Testis (tissue), 3 donors: ENCODE measurements around the gene VPS37C. TPM values are rescaled to one million over a fixed set of nuclear protein-coding genes. Genes with fewer than 3 reads are reported as not detected.

Experiments
- DNase-seq: peaks from one replicate; pipeline ENCODE4 v3.0.0-alpha.2; 2019
- H3K27ac ChIP-seq, 2 donors: fragments of 200-600 bp; sonication (generic); one replicate each; pipeline ENCODE4 v1.5.1; 2019
- H3K27me3 ChIP-seq: fragments of 200-600 bp; sonication (generic); one replicate; pipeline ENCODE4 v1.5.1; 2019
- H3K36me3 ChIP-seq: fragments of 200-600 bp; sonication (generic); one replicate; pipeline ENCODE4 v1.5.1; 2017; ENCODE audit warnings: low read depth; ENCODE audit errors: missing control alignments
- H3K4me1 ChIP-seq: fragments of 200-600 bp; sonication (generic); one replicate; pipeline ENCODE4 v1.5.1; 2019
- H3K4me3 ChIP-seq, 2 donors: fragments of 200-600 bp; sonication (generic); one replicate each; pipeline ENCODE4 v1.5.1; 2017 to 2019
- H3K9me3 ChIP-seq: fragments of 200-600 bp; sonication (generic); one replicate; pipeline ENCODE4 v1.5.1; 2017
- POLR2A ChIP-seq: fragments of 450-650 bp; IDR thresholded peaks from one replicate; pipeline ENCODE4 v1.6.1; 2017; ENCODE audit warnings: antibody characterized with exemption, mild to moderate bottlenecking, moderate library complexity
- WGBS, 2 donors: methylation state at CpG; one replicate each; pipeline ENCODE4 v1.1.5; 2018; 5-methylcytosine and 5-hydroxymethylcytosine counted together
- intact Hi-C: fragments of 100-400 bp; cut with DNase I; formaldehyde crosslinking; loops from one replicate; pipeline ENCODE4 v1.15.1; 2023; ENCODE audit warnings: low total_unique reads
- polyA plus RNA-seq: library from polyadenylated mRNA; stranded (reverse); fragments of 350-450 nt; fragmentation: Illumina TruSeq; extraction: RNeasy Lipid Tissue Mini Kit (QIAGEN cat#74804); gene quantifications from one replicate; pipeline ENCODE4 v1.2.3, GENCODE V29; 2014; ENCODE audit warnings: low read depth, low replicate concordance; ENCODE audit not compliant: insufficient read depth
- total RNA-seq, 2 donors: library from RNA; depleted of rRNA; stranded (reverse); fragments of >200 nt; gene quantifications; one replicate each; pipeline ENCODE4 v1.2.3, GENCODE V29; 2016
- TF ChIP-seq, protein P1 (sequence below), 3 experiments: fragments of 450-650 bp in 2 of 3; fragments of 200-600 bp in 1 of 3; sonication (generic) in 1 of 3; IDR thresholded peaks; one replicate each; pipeline ENCODE4 v1.5.1; 2016 to 2019; ENCODE audit warnings: antibody characterized with exemption in 3 of 3, mild to moderate bottlenecking in 2 of 3, moderate library complexity in 1 of 3

The VPS37C gene
- total and polyA plus RNA-seq, 3 donors from 2014 or later, result 29.1 to 36.9 (median 31.0) TPM

DNA sequence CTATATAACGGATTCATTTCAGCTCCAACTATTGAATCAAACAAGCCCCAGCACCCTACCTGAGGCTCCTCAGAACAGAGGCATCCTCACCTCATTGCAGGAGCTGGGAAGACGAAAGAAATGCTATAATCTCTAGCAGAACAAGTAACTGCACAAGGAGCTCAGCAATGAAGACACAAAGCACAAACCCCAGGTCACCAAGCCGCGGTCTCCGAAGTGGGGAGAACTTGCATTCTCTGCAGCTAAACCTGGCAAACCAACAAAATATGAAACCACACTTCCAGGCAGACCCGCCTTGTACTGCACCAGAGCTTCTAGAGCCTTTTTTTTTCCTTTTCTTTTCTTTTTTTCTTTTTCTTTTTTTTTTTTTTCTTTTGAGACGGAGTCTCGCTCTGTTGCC, 80.7 kb downstream of the VPS37C start:
- H3K4me3 ChIP-seq, result no peak overlapping the region
- WGBS, 2 donors, result 85 to 96% methylated on average over 8 of the region's 8 CpGs
- H3K4me1 ChIP-seq, result no peaks in the 10 kb centered on the region
- intact Hi-C loops, result no loop called here
- no peak for DNase-seq
- no peaks in the 10 kb centered on the region for H3K9me3 ChIP-seq
- H3K27ac ChIP-seq, result no peak overlapping the region
- TF ChIP-seq POLR2A, result no peak
- TF ChIP-seq, protein P1, sequence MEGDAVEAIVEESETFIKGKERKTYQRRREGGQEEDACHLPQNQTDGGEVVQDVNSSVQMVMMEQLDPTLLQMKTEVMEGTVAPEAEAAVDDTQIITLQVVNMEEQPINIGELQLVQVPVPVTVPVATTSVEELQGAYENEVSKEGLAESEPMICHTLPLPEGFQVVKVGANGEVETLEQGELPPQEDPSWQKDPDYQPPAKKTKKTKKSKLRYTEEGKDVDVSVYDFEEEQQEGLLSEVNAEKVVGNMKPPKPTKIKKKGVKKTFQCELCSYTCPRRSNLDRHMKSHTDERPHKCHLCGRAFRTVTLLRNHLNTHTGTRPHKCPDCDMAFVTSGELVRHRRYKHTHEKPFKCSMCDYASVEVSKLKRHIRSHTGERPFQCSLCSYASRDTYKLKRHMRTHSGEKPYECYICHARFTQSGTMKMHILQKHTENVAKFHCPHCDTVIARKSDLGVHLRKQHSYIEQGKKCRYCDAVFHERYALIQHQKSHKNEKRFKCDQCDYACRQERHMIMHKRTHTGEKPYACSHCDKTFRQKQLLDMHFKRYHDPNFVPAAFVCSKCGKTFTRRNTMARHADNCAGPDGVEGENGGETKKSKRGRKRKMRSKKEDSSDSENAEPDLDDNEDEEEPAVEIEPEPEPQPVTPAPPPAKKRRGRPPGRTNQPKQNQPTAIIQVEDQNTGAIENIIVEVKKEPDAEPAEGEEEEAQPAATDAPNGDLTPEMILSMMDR (IDR thresholded peaks at IDR 0.05), result no peak
- no peaks in the 10 kb centered on the region for H3K27me3 ChIP-seq
- H3K36me3 ChIP-seq, result no peaks in the 10 kb centered on the region

Other genes with a start within 250 kb of the VPS37C start
- gene TMEM109, start 247.3 kb downstream of the VPS37C start, total RNA-seq, result 10 to 100 TPM; 28.1 to 46.7 TPM
- 59.1 TPM for gene TMEM109, start 247.3 kb downstream of the VPS37C start, polyA plus RNA-seq
- 10 to 100 TPM; 21.7 to 39.0 TPM for gene TMEM132A, start 237.0 kb downstream of the VPS37C start, total RNA-seq
- 17.8 TPM for gene TMEM132A, start 237.0 kb downstream of the VPS37C start, polyA plus RNA-seq
- 1 to 10 TPM; 8.0 to 9.3 TPM for gene SLC15A3, start 209.2 kb downstream of the VPS37C start, total RNA-seq
- gene SLC15A3, start 209.2 kb downstream of the VPS37C start, polyA plus RNA-seq, result 24.4 TPM
- gene CD6, start 189.7 kb downstream of the VPS37C start, total RNA-seq, result 1 to 10 TPM in 1 of 2 donors, under 1 TPM in 1; 0.87 to 1.6 TPM
- 3.1 TPM for gene CD6, start 189.7 kb downstream of the VPS37C start, polyA plus RNA-seq
- 1 to 10 TPM; 1.5 TPM for gene CD5, start 58.9 kb downstream of the VPS37C start, total RNA-seq
- gene CD5, start 58.9 kb downstream of the VPS37C start, polyA plus RNA-seq, result 2.0 TPM
- 1 to 10 TPM in 1 of 2 donors, under 1 TPM in 1; 0.31 to 1.7 TPM for gene PGA3, start 42.1 kb upstream of the VPS37C start, total RNA-seq
- 1.7 TPM for gene PGA3, start 42.1 kb upstream of the VPS37C start, polyA plus RNA-seq
- under 1 TPM in 1 of 2 donors, not detected in 1; 0.56 TPM for gene PGA4, start 60.9 kb upstream of the VPS37C start, total RNA-seq
- gene PGA4, start 60.9 kb upstream of the VPS37C start, polyA plus RNA-seq, result 7.2 TPM
- under 1 TPM; 0.39 to 0.43 TPM for gene PGA5, start 79.7 kb upstream of the VPS37C start, total RNA-seq
- gene PGA5, start 79.7 kb upstream of the VPS37C start, polyA plus RNA-seq, result 1.5 TPM
- gene VWCE, start 133.9 kb upstream of the VPS37C start, total RNA-seq, result 10 to 100 TPM; 11.1 TPM
- 6.6 TPM for gene VWCE, start 133.9 kb upstream of the VPS37C start, polyA plus RNA-seq
- 100 to 1,000 TPM; 266 to 333 TPM for gene DDB1, start 171.7 kb upstream of the VPS37C start, total RNA-seq
- gene DDB1, start 171.7 kb upstream of the VPS37C start, polyA plus RNA-seq, result 257 TPM
- gene TKFC, start 171.8 kb upstream of the VPS37C start, total RNA-seq, result 100 to 1,000 TPM in 1 of 2 donors, 10 to 100 TPM in 1; 90.1 to 121 TPM
- 159 TPM for gene TKFC, start 171.8 kb upstream of the VPS37C start, polyA plus RNA-seq
- gene CYB561A3, start 200.5 kb upstream of the VPS37C start, total RNA-seq, result 10 to 100 TPM; 41.7 to 55.8 TPM
- 39.8 TPM for gene CYB561A3, start 200.5 kb upstream of the VPS37C start, polyA plus RNA-seq
- 10 to 100 TPM; 41.8 to 42.1 TPM for gene TMEM138, start 200.9 kb upstream of the VPS37C start, total RNA-seq
- 61.8 TPM for gene TMEM138, start 200.9 kb upstream of the VPS37C start, polyA plus RNA-seq
- 10 to 100 TPM; 19.4 to 25.6 TPM for gene TMEM216, start 231.2 kb upstream of the VPS37C start, total RNA-seq
- gene TMEM216, start 231.2 kb upstream of the VPS37C start, polyA plus RNA-seq, result 29.5 TPM